Suppressor macrophage treated with lipopolysaccharide for 4 hours (primary cell): ENCODE data around the gene ATP23.

ENCODE experiments used
- DNase-seq: peaks from one replicate; pipeline ENCODE4 v3.0.0-alpha.2; 2020

The ATP23 gene

GRCh38 chr12:57941165-57941894 lies at the start of gene ATP23:
TSS of gene ATP23 (plus strand) at chr12:57941567. CDS start at chr12:57941702, 135 bp downstream.
- peak; percentile 90 for DNase-seq

DNA sequence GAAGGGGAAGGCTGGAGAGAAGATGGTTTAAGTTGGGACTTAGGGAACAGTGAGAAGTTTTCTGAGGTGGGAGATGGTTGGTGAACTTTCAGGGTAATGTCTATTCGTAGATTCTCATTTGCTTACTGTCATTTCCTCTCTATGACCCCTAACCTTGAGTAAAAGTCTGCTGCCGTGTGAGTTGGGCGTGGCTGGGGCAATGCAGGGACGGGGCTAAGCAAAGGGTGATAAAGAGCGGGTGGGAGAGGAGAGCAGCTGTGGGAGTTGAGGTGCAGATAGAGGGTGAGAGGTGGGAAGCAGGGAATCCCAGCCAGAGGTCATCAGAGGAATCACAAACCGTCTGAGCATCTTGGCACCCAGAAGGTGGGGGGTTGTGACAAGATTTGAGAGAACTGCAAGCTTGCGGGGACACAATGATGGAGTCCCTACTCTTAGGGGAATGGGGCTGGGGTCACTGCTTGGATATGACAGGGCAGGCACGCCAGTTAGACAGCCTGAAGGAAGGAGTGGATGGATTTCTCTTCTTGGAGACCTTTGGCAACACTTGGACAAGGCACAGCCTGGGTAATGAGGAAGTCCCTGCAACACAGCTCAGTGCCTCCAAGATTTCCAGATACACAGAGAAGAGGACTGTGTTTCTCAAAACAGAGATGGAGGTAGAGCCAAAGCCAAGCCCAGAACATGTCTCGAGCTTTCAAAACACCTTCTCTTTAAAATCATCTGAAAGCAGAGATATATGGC lies 49.0 kb upstream of the ATP23 start:
- peak; percentile 28 for DNase-seq

GRCh38 chr12:57893431-57894353 lies 47.7 kb upstream of the ATP23 start:
- peak; percentile 86 for DNase-seq

- no peak for DNase-seq
Observed at GRCh38 chr12:57894399-57895292, 46.7 kb upstream of the ATP23 start.

DNA sequence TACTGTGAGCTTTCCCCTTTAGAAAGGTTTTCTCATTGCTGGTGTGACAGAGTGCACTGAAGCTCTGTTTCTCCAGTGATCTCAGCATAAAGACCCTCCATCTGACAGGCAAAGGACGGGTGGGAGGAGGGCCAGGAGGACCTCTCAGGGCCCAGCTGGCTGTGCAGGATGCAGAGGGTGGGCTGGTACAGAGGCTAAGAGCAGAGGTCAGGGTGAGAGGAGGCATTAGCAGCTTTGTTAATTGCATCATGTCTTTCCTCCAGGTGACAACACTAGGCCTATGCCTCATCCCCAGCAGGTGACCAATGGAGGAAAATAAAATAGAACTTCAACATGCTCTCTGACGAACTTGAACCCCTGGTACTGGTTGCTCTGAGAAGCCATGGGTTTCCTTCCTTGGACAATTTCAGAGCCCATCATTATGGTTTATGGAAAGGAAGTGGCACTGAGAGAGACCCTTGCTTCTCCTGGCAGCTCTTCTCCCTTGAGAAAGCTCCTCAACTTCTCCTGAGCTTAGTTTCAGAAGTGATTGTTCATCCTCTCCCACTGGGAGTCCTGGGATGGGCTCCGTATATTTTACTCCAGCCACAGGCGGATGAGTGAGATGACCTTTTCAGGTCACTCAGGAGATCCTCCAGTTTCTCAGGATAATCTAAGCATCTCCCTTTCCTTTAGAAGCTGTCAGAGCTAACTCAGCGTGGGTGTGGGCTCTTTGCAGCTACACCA lies 45.8 kb upstream of the ATP23 start:
- no peak for DNase-seq

GRCh38 chr12:57896115-57896433 lies 45.3 kb upstream of the ATP23 start:
- no peak for DNase-seq

DNA sequence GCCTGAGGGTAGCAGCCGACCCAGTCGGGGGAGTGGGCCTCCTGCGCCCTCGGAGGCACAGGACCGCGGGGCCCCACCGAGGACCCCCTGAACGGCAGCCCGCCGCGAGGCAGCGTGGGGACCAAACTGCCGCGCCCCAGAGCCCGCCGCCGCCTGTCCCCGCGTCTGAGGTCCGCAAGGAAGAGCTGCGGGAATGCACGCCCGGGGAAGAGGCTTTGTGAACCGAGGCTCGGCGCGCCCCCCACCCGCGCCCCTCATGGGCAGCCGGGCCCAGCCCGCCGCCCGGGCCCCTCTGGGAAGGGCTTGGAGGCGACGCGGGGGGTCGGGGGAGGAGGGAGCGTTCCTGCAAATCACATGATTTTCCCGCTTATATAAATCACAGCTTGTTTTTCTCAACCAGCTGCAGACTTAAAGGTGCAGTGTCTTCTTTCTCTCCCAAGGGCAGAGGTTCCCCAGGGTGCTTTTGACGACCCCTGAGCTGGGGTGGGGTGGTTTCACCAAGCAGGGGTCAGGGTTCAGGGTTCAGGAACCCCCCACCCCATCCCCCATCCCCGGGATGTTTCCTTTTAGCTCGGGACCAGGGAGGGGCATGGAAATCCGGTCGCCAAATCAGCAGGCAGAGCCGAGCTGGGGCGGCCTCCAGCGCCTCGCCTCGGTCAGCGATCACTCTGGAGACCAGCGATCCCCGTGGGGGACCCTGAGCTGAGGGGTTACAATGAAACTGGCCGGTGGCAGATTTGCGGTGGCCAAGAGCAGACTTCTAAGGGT lies 44.7 kb upstream of the ATP23 start:
- DNase-seq: peak; percentile 37

DNA sequence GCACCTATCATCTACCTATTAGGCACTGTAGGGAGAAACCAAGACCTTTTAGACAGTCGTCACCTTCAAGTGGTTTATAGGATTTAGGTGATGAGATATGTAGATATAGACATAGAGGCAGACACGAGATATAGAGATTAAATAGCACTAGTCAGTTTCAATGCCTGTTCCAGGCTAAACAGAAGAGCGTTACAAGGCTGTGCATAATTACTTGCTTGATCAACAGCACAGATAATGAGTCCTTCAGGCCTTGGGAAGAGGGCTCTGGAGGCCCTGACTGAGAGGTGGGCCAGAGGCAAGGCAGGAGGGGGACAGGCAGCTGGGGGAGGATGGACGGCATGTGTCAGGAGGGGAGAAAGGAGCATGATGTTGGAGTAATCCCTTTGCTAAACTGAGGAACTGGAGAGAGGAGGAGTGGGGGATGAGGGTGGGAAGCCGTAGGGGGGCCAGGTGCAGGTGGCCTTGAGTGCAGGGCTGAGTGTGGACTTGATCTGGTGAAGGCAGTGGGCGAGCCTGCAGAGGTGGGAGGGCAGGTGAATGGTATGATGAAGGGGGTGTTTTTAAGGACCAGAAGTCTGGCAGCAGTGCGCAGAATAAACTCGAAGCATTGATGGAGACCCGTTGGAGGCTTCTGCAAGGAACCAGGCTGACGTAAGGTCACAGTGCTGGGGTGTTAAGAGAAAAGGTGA lies 43.9 kb upstream of the ATP23 start:
- DNase-seq: no peak

DNA sequence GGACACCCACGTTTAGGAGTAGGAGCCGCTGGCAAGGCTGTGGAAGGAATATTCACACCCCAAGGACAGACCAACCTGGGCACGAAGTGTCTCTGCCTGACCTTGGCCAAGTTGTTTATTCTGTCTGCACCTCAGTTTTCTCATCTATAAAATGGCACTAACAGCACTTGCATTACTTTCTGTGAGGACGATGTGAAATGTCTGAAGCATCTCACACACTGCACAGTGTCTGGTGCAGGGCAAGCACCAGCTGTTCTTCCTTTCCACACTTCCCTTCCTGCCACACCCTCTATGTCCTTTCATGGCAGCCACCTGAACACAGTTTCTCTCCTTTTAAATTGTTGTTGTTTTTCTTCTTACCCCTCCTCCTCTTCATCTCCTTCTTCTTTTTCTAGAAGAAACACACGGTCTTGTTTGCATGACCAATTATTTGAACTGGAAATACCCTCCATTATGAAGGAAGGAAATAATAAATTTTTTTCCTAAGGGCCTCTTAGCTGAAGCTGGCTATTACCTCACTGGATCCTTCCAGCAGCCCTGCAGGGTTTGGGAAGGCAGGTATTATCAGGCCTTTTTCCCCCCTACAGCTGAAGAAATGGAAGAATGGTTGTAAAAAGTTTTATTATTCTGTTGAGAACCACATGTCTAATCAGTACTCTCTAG lies 42.9 kb upstream of the ATP23 start:
- no peak for DNase-seq

- peak; percentile 73 for DNase-seq
Observed at GRCh38 chr12:57899010-57899662, 42.2 kb upstream of the ATP23 start.

- no peak for DNase-seq
Observed at GRCh38 chr12:57902478-57902969, 38.8 kb upstream of the ATP23 start.

DNA sequence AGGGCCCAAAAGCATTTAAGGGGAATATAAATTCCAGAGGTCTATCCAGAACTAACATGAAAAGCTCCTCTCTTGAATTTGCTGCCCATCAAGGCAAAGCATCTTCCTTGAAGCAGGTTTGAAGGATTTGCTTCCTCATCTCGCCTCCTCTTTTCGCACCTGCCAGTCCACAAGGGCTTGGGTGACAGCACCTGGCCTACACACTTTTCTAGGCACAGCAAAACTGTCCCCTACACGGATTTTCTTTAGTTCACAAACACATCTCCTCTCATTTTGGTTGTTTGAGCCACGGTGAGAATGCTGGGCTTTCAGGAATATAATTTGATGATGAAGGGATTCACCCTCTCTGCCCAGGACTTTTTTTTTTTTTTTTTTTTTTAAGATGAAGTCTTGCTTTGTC lies 36.9 kb upstream of the ATP23 start:
- no peak for DNase-seq

DNA sequence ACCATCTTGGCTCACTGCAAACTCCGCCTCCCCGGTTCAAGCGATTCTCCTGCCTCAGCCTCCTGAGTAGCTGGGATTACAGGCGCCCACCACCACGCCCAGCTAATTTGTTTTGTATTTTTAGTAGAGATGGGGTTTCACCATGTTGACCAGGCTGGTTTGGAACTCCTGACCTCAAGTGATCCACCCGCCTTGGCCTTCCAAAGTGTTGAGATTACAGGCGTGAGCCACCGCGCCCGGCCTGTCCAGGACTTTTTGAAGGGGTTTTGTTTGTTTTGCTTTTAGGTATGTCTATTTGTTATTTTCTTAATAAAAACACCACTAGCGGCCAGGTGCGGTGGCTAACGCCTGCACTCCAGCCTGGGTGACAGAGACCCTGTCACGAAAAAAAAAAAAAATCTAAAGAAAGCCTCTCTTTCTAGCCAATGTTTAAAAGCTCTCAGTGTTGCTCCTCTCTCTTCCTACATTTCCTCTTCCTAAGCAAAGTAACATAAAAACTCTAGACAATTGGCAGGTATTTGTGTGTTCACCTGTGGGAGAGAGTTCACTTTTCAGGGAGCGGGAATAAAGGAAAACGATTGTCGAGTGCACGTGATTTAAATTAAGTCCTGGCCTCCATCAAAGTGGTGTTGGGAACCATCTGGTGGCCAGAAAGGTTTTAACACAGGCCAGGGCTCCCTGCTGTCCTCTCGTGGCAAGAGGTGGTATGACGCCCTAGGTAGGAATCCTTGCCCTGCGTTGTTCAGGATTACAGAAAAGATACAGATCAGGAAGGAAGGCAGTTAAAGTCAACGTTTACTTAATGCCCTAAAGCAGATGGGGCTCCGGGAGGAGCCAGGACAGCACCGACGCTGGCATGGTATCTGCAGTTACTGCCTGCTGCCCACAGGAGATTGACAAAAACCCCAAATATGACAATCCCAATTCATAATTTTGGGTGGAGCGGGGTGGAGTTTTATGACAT lies 36.2 kb upstream of the ATP23 start:
- DNase-seq: peak; percentile 91

DNA sequence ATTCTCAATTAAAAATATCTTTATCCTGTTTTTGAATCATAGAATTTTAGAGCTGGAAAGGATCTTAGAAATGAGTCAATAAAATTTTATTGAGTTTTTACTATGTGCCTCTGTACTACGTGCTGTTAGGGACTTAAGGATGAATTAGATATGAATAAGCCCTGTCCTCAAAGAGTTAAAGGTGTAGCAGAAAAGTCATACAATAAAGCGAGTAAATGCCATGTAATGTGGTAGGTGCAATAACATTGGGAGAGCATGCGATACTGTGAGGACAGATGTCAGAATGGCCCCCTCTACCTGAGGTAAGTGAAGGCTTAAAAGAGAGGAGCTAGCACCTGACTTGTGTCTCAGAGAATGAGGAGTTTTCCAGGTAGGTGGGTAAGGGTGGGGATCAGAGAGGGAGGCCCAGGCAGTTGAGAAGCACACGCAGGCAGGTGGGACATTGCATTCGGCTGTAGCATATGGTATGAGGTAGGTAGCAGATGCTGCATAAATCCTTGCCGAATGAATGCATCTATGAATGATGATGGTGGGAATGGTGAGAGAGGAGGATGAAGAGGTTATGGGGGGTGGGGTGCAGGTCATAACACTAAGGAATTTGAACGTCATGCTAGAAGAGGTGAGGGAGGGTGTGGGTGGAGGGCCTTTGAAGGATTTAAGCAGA lies 35.4 kb upstream of the ATP23 start:
- DNase-seq: no peak

DNA sequence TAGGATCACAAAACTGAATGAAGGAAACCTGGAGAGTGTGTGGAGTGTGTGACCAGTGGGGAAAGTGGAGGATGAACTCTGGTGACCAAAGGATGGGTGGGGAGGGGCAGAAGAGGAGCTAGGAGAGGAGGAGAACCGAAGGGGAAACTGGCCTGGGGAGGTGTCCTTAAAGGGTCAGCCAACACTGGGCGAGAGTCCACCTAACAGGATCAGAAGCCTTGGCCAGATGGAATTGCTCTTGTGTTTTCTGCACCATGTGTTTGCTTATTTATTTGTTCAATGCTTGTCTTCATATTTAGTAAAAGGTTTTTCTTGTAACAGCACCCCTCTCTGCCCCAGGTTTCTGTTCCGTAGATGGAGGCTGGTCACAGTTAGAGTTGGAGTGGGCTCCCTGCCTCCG lies 34.5 kb upstream of the ATP23 start:
- DNase-seq: no peak

DNA sequence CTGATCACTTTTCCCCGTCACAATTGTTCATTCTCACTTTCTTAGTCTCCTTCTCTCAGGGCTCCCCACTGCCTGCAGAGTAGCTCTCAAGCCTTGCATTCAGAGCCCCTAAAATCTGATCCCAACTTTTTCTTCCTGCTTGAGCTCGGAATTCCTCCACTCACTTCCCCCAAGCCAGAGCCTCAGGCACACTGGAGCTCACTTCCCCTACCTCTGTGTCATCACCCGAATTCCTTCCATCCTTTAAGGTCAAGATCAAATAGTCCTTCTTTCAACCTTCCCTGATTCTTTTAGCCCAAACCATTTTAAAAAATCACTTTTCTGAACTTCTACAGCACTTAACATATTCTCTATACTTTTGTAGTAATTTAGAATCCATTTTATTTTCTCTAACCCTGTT lies 34.1 kb upstream of the ATP23 start:
- no peak for DNase-seq

DNA sequence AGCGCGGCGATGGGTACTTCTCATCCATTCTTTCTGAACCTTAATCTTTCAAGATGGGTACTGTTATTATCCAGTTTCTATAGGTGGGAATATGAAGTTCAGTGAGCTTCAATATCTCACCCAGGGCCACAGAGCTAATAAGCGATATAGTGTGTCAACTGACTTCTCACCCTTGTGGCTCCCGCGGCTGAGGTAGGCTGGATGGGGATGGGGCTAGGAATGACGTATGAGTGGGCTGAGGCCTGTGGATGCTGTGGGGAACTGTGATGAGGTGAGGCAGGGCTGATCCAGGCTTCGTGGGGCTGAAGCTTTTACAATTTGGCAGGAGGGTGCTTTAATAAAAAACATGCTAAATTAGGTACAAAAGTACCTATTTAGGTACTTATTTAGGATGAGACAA lies 32.9 kb upstream of the ATP23 start:
- no peak for DNase-seq
